Measurements from ENCODE around the gene YIPF2.

DNA sequence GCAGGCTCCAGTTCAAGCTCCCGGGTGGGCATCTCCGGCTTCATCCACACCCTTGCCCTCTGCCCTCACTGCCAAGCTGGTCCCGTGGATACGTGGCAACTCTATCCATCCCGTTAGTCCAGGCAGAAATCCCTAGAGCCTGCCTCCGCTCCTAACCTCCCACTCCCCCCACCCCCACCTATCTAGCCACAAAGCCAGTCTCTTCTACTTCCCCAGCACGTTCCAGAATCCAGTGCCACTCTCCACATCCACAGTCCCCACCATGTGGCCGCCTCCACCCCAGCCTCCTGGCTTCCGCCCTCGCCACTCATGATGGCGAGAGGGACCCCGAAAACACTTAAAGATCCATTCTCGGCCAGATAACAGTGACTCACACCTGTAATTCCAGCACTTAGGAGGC, 3.8 kb downstream of the YIPF2 start:
- TF ChIP-seq, protein P1, sequence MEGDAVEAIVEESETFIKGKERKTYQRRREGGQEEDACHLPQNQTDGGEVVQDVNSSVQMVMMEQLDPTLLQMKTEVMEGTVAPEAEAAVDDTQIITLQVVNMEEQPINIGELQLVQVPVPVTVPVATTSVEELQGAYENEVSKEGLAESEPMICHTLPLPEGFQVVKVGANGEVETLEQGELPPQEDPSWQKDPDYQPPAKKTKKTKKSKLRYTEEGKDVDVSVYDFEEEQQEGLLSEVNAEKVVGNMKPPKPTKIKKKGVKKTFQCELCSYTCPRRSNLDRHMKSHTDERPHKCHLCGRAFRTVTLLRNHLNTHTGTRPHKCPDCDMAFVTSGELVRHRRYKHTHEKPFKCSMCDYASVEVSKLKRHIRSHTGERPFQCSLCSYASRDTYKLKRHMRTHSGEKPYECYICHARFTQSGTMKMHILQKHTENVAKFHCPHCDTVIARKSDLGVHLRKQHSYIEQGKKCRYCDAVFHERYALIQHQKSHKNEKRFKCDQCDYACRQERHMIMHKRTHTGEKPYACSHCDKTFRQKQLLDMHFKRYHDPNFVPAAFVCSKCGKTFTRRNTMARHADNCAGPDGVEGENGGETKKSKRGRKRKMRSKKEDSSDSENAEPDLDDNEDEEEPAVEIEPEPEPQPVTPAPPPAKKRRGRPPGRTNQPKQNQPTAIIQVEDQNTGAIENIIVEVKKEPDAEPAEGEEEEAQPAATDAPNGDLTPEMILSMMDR (IDR thresholded peaks at IDR 0.05) = no peak
- no peak for TF ChIP-seq POLR2A (IDR thresholded peaks at IDR 0.05)
